NCI-H1436 (cell line): Measurements from ENCODE around the gene TTC33.
"Not testable (repeated sequence)": the region's sequence is repeated elsewhere in the genome, so short reads cannot be mapped to it uniquely, and the experiment has no call there.

ENCODE experiments used
- DNase-seq: peaks from one replicate; lab custom pipeline; 2025; lab: John Stamatoyannopoulos, UW

TTC33 gene

GRCh38 chr5:40679913-40680681 lies 75.7 kb downstream of the TTC33 start, which contains the start of gene PTGER4:
TSS of gene PTGER4 (plus strand) at chr5:40679915. CDS start at chr5:40680994, 1,079 bp downstream.
- DNase-seq = no peak

- peak; percentile 38 for DNase-seq
Observed at GRCh38 chr5:40679148-40679912, 76.4 kb downstream of the TTC33 start.

- DNase-seq = no peak
Observed at GRCh38 chr5:40678460-40679147, 77.2 kb downstream of the TTC33 start.

DNA sequence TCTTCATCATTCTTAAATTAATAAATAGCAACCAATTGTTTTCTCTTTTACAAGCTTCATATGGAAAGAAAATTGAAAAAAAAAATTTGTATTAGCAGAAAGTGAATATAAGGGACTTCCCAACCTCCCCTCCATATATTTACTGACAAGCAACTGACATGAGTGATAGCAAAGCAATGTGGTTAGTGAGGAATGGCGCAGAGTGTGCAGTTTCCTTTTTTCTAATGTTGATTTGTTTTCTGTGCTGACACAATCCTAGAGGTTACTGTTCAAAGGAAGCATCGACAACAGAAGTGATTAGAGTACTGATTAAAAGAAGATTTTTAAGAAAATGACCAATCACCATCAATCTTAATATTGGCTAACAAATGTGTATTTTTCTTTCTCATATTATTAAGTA lies 77.7 kb downstream of the TTC33 start:
- DNase-seq = no peak

DNA sequence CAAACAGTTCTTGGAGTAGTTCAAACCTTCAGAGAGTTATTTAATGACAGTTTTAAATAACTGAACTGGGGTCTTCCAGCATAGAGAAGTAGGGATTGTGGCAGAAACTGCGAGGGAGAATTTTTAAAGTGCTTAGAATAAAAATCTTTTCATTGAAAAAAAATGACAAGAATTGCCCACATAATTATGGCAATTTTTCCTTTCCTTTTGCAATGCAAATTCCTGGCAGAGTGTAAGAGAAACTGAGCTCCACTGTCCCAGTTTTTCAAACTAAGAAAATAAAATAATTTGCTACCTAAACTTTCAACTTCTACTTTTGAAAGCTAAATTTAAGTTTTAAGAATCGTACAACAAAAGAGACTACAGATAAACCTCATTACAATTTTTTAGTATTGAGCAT lies 78.3 kb downstream of the TTC33 start:
- no peak for DNase-seq

DNA sequence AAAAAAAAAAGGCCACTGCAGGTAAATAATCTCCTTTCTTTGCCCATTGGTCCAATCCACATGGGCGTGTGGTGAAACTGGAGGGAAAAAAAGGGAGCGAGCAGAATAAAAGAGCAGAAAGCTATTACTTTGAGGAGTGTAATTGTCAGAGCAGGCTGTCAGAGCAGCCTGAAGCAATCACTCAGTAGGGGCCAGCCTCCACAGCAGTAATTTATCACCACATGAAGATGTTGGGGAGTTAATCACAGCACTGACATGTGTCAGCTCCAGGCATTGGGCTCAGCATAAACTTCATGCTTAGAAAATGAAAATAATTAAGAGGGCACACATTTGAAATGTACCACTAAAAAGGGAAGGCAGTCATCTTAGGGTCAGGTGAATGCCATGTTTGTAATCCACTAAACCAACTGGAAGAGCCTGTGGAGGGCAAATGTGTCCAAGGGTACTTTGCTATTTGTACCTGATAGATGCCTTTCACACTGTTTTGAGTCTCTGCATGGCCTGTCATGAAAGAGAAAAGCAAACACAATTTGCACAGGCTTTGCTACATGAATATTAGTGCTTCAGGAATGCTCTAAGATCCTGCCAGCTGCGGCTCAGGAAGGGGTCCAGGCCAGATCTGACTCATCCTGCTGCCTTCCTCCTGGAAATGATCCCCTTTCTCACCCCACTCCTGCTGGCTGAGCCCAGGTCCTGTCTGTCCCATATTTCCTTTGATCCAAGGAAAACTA lies 79.0 kb downstream of the TTC33 start:
- no peak for DNase-seq

- no peak for DNase-seq
Observed at GRCh38 chr5:40675396-40676133, 80.2 kb downstream of the TTC33 start.

DNA sequence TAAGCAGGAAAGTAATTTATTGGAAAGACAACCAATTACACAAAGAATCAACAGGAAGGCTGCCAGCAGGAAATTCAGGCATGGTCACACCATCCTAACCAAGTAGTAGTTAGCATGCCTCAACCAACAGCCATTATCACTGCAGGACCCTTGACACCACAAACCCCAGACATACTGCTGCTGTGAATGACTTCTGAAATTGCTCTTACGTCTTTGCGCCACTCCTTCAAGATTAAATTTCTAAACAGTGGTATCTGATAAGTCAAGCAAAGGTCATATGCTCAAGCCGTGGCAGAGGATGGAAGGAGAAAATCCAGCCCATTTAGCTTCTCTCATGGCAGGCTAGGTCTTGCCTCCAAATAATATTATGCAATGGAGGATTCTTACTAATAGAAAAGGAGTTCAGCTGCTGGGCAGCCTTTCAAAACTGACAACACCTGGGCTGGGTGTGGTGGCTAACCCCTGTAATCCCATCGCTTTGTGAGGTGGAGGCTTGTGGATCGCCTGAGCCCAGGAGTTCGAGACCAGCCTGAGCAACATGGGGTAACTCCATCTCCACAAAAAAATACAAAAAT lies 81.0 kb downstream of the TTC33 start:
- no peak for DNase-seq

DNA sequence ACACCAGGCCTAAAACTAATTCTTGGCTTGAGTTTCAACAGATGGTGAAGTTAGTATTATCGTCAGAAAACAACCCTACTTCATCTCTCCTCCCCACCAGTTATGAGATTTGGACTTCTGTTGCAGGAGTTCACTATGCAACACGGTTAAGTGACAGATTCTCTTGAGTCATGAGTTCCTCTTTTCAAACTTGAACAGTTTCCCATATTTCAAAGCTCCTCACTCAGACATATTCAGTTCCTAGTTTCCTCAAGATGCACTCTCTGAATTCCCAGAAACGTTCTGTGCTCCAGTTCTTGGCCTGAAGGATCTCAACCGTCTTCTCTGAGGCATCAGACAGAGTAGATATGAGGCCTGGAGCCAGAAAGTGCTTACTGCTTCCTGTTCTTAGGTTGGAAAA lies 83.3 kb downstream of the TTC33 start:
- no peak for DNase-seq

- DNase-seq = no peak
Observed at GRCh38 chr5:40669606-40670390, 86.0 kb downstream of the TTC33 start.

DNA sequence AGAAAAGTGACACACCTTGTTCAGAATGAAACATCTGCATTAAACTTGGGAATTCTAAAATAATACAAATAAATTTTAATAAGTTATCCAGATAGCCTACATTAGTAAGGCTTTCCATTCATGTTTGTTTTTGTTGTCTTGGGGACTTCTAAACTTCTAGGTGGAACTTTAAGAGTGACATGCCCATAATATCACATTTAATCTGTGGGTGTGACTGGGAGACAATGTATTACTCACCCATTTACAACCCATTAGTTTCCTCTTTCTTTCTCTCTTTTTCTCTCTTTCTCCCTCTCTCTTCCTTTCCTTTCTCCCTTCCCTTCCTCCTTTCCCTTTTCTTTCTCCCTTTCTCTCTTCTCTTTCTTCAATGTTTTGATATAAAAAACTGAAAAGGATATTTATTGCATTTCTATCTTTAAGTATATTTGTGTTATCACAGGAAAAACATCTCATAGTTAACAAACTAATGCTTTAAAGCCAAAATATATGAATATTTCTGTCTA lies 88.5 kb downstream of the TTC33 start:
- no peak for DNase-seq

DNA sequence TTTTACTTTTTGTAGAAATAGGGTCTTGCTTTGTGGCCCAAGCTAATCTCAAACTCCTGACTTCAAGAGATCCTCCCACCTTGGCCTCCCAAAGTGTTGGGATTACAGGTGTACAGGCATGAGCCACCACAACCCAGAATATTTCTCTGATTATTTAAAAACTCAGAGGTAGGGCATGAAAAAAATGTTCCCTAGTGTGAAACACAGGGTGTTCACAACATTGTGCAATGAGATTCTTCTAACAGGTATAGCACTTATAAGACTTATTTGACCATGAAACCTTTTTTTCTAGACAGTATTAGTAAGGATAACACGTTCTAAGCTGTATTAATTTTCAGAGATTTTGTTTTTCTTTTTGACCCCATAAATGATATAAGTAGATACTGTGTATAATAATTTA lies 89.1 kb downstream of the TTC33 start:
- no peak for DNase-seq

DNA sequence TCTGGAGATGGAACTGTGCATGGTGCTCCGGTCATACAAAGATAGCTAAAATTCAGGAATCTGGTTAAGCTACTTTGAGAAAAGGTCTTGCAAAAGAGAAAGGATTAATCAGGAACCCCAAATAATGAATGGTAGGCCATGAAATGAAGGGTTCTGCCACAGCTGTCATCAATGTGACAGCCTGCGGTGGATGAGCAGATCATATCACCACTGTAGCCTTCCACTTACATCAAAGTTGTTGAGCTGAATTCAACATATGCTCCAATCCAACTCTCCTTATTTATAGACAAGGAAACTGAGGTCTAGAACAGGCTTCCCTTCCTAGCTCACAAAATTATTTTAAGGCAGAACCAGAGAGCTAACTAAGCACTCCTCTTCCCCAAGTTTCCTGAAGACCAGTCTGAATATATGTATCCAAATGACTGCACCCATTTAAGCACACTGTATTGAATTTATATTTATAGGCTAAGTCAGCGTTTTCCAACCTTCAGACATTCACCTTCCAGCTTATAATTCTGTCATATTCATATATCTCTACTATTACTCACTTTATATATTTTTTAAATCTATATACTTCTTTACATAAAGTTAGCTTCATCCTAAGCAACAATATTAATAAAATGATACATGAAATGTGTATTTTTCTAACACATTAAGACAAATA lies 90.0 kb downstream of the TTC33 start:
- DNase-seq = no peak

DNA sequence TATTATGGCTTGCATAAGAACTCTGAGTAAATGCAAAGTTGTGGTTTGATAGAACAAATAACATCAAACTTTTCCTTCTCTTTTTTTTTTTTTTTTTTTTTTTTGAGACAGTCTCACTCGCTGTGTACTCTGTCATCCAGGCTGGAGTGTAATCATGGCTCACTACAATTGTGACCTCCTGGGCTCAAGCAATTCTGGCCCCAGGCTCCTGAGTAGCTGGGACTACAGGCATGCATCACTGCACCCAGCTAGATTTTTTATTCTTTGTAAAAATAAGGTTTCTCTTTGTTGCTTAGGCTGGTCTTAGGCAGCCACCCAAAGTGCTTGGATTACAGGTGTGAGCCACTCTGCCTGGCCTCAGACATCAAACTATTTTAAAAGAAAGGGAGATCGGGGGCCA lies 95.0 kb downstream of the TTC33 start:
- DNase-seq = no peak

DNA sequence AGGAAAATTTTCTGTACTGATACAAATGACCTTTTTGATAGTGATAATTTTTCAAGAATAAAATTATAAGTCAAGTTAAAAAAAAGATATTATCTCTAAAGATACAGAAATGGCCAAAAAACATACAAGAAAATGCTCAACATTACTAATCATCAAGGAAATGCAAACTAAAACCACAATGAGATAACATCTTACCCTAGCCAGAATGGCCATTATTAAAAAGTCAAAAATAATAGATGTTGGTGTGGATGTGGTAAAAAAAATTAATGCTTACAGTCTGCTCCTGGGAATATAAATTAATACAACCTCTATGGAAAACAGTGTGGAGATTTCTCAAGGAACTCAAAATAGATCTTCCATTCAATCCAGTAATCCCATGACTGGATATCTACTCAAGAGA lies 99.0 kb downstream of the TTC33 start:
- no peak for DNase-seq

GRCh38 chr5:40656091-40656490 lies 99.7 kb downstream of the TTC33 start:
- DNase-seq = not testable (repeated sequence)

- no peak for DNase-seq
Observed at GRCh38 chr5:40655138-40655537, 100.6 kb downstream of the TTC33 start.

DNA sequence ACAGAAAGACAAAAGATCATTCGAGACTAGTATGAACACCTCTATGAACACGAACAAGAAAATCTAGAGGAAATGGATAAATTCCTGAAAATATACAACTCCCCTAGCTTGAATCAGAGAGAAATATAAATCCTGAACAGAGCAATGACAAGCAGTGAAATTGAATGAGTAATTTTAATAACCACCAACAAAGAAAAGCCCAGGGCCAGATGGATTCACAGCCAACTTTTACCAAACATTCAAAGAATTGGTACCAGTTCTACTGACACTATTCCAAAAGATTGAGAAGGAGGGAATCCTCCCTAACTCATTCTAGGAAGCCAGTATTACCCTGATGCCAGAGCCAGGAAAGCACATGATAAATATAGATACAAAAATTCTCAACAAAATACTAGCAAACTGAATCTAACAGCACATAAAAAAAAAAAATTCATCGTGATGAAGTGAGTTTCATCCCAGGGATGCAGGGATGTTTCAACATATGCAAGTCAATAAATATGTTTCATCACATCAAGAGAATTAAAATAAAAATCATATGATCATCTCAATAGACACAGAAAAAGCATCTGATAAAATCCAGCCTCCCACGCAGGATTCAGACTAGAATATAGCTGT lies 101.3 kb downstream of the TTC33 start:
- no peak for DNase-seq
